NCI-H128 (cell line): ENCODE data around the gene CYP2W1.

Experiments
- DNase-seq: peaks from one replicate; lab custom pipeline; 2025; ENCODE audit not compliant: unreplicated experiment; lab: John Stamatoyannopoulos, UW

Gene CYP2W1

DNA sequence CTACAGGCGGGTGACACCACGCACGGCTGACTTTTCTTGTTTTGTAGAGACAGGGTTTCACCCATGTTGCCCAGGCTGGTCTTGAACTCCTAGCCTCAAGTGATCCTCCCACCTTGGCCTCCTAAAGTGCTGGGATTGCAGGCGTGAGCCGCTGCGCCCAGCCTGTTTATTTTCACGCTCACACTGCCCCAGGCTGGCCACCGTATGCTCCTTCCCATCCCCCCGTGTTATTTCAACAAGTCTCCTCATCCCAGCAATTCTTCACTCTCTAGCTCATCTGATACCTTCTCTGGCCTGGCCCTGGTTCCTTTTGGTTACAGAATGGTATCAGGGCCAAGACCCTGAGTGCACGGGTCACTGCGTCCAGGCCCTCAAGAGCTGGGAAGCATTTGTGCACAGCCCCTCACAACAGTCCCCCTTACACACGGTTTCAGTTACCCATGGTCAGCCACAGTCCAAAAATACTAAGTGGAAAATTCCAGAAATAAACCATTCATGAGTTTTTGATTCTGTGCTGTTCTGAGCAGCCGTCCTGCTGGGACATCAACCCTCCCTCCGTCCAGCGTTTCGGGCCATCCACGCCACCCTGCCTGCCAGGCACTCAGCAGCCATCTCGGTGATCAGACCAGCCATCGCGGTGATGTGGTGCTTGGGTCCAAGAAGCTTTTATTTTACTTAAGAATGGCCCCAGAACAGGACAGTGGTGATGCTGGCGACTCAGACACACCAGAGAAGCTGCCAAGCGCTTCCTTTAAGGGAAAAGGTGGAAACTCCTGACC lies 16.5 kb upstream of the CYP2W1 start:
- no peak for DNase-seq

DNA sequence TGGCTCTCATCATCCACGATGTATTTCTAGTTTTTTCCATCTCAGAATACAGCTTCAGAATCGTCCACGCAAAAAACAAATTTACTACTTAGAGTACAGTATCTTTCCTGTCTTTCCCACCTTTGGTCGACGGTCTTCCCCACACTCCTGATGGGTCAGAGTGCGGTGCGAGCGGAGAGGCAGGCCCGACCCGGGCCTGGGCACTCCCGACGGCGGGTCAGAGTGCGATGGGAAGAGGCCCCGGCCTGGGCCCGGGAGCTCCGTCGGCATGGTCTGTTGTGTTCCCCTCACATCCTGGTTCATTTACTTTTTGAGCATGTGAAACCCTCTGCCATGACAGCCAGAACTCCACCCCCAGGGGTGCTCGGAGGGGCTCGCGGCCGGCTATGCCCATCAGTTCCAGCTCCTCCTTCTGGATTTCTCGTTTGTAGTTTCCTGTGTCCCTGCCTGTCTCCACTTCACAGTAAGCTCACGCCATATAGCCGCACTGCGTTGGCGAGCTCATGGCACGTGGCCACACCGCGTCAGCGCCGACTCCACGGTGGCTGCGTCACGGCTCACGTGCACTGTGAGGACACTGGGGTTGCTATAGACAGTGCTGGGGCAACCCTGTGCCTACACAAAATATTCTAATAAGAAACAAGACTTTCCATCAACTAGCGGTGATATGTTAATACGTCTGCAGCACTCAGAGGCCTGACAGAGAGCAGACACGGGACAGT lies 15.5 kb upstream of the CYP2W1 start:
- DNase-seq = no peak

DNA sequence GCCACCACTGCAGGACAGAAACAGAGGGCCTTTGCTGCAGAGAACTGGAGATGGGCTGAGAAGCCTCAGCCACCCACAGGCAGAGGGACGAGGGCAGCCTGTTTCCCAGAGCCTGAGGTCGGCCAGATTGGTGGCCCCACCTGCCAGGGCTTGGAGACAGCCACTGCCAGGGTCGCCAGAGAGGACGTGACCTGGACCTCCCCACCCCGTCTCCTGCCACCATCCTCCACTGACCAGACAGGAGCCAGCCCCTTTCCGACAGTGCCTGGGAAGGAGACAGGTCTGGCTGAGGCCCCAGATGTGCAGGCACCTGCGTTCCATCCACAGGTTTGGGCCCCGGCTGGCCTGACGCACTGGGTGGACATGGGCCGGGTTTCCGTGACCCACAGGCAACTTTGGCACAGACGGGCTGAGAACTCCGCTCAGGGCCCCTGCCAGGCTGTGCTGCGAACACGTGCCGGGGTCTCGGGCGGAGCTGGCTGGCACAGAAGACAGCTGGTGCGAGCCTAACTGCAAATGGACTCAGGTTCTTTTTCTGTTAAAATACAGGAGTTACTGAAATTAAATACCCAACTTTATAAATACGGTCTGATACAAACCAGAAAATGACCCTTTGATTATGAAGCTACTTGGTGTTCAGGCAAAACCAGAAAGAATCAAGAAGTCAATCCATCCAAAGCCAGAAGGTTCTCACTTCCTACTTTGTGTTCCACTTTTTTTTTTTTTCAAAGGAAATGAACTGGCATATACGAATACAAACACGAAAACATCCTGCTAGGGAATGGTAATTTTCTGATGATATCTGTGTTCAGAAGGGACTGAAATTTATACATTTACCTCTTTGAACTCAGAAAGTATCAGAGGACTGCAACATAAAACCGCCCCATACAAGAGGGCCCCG lies 14.5 kb upstream of the CYP2W1 start:
- DNase-seq = no peak

DNA sequence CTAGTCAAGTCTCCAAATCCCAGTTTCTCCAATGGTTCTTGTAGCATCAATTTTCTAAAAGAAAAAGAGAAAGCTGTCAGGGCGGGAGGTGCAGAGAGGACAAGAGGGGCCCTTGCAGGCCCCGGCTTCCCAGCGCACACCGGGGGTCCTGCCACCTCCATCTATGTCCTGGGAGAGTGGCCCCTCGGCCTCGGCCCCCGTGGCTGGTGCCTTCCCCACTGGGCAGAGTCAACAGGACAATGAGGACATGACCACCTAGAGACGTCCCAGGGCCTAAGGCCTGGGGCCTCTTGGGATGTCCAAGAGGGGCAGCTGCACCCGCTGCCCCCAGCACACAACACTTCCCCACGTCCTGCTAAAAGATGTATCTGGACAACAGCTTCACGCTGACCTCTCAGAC lies 13.6 kb upstream of the CYP2W1 start:
- no peak for DNase-seq

DNA sequence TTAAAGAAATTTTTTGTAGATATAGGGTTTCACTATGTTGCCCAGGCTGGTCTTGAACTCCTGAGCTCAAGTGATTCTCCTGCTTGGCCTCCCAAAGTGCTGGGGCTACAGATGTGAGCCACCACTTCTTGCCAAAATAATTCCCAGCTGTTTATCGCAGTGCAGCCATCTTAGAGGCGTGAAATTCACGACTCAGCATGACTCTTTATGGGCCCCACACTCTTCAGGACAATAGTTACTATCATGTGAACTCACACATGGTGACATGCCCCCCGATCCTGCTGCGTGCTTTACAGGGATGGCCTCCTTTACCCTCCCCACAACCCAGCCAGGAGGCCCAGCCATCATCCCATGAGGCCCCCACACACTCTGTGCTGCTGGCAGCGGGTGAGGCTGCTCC lies 12.2 kb upstream of the CYP2W1 start:
- no peak for DNase-seq

DNA sequence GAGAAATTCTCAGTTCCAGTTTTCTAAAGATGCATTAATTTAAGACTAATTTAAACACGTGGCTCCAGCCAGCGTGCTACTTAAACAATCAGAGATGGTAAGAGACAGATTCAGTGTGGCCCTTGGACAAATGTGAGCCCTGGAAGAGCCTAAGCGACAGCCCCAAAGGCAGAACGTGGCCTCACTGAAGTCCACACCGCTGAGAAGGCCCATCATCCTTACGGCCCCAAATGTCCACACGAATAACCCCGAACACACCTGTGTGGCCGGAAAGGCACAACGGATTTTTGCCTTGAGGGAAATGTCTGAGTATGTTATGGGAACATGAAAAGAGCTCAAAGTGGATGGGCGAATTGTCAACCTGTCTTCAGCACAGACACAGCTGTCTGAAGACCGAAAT lies 10.9 kb upstream of the CYP2W1 start:
- no peak for DNase-seq

DNA sequence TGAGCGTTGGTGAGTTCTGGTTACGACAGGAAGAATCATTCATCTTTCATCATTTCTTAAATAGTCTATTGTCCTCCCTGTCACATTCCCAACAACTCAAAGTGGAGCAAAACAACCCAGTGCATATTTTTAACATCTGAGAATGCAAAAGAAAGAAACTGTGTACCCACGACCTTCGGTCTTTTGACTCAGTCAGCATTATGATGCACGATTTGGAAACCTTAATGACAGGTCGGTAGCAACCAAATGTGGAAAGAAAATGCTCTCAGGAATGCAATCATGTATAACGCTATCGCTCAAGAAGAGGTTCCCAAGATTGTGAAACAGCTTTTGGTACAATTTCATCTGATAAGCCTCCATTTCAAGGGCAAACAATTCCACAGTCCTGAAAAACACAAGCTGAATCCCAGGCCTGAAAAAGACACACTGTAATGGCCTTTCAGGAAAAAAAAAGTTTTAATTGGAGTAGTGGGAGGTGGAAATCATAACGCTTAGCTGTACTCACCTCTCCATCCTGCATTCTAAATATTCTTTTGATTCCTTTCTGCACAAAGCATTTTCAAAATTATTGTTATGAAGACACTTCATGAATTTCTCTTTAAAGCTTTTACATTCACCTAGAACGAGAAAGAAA lies 10.2 kb upstream of the CYP2W1 start:
- no peak for DNase-seq

DNA sequence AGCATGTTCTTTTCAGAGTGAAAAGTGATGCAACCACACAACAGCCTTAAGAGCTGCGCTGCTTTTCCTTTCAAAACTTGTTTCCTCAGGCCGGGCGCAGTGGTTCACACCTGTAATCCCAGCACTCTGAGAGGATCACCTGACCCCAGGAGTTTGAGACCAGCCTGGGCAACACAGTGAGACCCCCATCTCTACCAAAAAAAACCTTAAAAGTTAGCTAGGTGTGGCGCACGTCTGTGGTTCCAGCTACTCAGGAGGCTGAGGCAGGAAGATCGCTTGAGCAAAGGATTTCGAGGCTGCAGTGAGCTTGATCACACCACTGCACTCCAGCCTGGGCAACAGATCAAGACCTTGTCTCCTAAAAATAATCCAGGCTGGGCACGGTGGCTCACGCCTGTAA lies 9.7 kb upstream of the CYP2W1 start:
- no peak for DNase-seq

DNA sequence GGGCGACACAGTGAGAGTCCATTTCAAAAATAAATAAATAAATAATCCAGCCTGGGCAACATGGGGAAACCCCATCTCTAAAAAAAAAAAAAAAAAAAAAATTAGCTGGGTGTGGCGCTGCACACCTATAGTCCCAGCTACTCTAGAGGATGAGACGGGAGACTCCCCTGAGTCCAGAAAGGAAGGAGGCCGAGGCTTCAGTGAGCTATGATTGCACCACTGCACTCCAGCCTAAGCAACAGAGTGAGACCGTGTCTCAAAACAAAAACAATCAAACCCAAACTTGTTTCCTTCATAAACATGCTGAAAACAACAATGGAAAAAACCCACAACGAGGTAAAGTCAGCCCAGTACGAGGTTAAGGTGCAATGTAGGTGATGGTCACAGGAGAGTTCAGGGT lies 8.8 kb upstream of the CYP2W1 start:
- no peak for DNase-seq

DNA sequence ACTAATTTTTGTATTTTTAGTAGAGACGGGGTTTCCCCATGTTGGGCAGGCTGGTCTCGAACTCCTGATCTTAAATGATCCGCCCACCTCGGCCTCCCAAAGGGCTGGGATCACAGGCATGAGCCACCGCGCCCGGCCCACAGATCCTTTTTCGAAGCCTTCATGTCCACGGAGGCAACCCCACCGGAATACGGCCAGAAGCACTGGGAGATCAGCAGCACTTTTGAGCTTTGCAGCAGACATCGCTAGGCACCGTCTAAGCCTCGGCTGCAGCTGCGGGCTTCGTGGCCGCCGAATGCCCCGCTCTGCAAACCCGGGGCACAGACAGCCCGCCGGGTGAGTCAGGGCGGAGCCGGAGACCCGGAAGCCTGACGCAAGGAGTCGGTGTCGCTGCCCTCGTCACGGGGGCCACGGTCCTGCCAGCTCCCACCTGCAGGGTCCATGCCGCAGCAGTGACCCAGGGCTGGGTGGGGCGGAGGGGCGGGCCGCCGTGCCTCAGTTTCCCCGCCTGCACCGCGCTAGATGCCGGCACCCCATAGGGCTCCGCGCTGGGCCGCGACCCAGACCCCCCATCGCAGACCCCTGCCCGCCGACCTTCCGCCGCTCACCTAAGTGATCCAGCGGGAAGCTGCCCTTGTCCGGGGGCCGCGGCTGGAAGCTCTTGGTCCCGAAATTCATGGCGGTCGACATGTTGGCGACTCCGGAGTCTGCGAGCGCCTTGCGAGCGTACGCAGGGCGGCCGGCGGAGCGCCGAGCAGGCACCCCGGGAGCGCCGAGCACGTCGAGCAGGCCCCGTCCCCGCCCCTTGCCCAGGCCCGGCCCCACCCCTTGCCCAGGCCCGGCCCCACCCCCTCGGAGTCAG lies 7.9 kb upstream of the CYP2W1 start, which contains the start of gene COX19:
COX19 (minus strand) TSS at position 730 of the 862 bp plus-strand sequence; CDS start at position 690, 40 bp downstream.
- peak; percentile 59 for DNase-seq

DNA sequence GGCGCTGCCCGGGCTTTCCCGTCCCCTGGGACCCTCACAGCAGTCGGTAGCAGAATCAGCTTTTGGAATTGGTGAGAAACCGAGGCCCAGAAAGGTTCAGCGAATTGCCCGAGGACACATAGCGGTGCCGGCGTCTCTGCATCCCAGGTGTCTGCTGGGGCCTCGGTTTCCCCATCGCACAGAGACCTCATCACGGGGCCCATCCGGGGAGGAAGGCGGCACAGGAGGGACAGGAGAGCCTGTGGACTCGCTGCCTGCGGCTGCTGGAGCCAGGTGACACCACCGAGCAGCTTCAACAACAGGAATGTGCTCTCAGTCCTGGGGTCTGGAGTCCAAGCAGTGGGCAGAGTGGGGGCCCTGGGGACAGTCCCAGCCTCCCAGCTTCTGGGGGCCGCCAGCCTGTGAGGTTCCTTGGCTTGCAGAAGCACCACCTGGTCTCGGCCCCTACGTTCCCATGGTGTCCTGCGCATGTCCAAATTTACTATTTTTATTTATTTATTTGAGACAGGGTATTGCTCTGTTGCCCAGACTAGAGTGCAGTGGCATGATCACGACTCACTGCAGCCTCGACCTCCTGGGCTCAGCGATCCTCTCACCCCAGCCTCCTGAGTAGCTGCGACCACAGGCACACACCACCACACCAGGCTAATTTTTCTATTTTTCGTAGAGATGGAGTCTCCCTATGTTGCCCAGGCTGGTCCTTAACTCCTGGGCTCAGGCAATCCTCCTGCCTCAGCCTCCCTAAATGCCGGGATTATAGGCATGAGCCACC lies 7.1 kb upstream of the CYP2W1 start:
- DNase-seq = no peak

DNA sequence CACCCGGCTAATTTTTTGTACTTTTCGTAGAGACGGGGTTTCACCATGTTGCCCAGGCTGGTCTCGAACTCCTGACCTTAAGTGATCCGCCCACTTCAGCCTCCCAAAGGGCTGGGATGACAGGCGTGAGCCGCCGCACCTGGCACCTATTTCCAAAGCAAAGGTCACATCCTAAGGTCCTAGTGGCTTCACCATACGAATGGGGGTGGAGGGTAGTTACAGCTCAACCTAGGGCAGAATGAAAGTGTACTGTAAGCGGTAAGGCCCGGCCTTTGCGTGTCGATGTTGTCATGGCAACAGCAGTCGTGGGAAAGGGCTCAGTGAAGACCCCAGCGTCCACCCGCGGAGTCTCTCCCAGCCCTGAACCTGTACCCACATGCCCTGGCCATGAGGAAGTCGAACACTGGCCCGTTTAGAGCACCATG lies 6.1 kb upstream of the CYP2W1 start:
- no peak for DNase-seq

DNA sequence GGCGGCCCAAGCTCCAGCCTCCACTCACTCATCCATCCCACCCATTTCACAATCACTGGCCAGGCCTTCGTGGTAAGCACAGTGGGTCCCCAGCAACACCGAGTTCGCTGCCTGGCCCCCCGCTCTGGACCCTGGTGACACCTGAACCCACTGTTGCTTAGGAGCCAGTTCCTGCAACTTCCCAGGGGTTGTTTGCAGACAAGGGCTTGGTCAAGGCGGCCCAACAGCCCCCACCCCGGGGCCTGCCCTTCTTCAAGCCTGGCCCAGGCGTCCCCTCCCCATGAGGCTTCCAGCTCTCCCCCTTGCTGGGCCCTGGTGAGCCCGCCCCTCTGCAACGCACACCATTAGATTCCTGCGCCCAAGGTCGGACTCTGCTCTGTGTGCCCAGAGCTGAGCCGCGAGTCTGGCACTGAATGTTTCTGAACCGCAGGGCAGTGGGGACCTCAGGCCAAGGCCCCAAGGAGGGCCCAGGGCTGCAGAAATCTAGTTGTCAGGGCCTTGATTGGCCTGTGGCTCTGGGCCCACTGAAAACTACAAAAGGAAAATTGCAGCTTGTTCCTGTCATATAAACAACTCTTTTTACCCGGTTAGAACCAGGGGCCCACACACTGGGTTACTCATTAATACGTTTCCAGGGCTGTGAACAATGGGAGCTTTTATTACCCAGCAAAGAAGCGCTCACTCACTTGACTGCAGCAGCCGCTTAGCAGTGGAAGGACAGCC lies 5.5 kb upstream of the CYP2W1 start:
- DNase-seq = no peak

DNA sequence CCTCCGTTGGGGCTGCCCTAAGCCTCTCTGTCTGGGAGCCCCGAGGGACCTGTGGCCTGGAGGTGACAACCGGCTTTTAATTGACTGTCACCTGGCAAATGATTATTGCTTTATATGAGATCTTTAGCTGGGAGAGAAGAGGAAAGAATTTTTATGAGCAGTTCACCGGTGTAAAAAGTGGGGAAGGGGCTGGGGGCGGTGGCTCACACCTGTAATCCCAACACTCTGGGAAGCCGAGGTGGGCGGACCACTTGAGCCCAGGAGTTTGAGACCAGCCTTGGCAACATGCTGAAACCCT lies 5.0 kb upstream of the CYP2W1 start:
- no peak for DNase-seq

DNA sequence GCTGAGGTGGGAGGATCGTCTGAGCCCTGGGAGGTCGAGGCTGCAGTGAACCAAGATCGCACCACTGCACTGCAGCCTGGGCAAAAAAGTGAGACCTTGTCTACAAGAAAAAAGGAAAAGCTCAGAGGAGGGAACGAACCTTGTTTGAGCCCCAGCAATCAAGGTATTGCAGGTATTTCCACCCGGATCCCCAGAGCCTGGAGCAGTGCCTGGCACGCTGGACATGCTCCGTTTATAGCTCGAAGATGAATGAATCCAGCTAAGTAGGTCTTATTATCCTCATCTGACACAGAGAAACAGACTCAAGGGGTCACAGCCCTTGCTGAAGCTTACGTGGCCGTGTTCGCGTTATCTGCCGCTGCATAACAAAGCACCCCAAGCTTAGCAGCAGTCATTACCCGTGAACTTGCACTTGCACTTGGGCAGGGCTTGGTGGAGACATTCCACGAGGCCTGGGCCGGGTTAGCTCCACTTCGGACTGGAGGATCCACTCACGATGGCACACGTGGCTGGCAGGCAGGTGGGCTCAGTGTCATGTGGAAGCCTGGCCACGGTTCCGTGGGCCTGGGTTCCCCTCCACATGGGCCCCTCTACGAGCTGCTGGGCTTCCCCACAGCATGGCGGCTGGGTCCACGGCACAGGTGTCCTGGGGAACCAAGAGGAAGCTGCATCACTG lies 4.4 kb upstream of the CYP2W1 start:
- no peak for DNase-seq

DNA sequence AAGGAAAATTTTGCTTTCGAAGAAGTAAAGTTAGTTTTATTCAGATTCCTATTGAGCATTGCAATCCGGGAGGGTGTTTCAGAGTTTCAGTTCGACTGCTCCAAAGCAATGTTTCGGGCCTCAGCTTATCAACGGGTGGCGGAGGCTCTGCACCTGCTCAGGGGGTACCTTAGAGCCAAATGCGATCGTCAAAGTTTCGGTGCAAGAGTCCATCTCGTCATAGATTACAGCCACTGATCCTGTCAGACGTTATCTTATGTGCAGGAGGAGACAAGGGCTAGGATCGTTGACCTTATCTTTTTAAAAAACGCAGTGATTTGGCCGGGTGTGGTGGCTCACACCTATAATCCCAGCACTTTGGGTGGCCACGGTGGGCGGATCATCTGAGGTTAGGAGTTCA lies 3.8 kb upstream of the CYP2W1 start:
- no peak for DNase-seq

DNA sequence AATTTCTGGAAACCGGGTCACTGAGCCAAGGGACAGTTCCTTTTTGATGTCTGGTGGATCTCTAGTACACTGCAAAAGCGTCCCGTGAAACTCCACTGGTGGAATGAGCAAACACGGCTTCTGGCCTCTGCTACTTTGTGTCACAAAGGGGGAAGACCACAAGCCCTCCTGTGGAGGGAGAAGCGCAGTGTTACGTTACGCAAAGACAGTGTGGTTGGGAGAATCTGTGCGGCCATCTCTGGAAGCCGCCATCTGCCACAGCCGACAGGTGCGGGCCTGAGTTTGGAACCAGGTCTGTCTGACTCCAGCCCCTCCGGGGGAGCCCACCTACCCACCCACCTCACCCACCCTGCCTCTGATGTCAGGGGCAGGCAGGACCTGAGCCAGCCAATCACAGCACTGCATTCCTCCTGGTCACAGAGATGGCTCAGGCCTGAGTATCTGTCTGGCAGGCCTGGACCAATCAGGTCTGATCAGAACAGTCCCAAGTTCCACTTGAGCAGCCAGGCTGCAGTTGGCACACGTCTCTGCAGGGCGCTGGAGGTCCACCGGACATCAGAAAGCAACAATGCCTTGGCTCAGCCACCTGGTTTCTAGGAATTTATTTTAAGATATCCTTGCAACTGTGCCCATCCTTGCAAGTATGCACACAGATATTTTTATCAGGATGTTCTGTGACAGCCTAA lies 3.0 kb upstream of the CYP2W1 start:
- DNase-seq = no peak
